A673 (cell line): ENCODE measurements around the gene BFSP2. TPM values are rescaled to one million over a fixed set of nuclear protein-coding genes. Genes with fewer than 3 reads are reported as not detected.

Source experiments
- BruUV-seq: library from RNA; stranded (reverse); fragments of 400-500 nt; replicated peaks from 2 replicates; lab custom pipeline; 2021; lab: Mats Ljungman, UMichigan
- CTCF ChIA-PET: fragments of 300-600 bp; sonication (Branson Sonifier 250); formaldehyde crosslinking; loops from one replicate; lab custom pipeline; 2022; ENCODE audit warnings: antibody characterized with exemption; lab: Charles Lee
- POLR2A ChIA-PET: fragments of 300-600 bp; sonication (Branson Sonifier 250); formaldehyde crosslinking; loops from one replicate; lab custom pipeline; 2022; ENCODE audit warnings: antibody characterized with exemption; ENCODE audit not compliant: low non-redundant PET; lab: Charles Lee
- DNase-seq: peaks from one replicate; pipeline ENCODE4 v3.0.0-alpha.2; 2015; ENCODE audit warnings: low spot score
- H3K27ac ChIP-seq: fragments of 200-600 bp; sonication (generic); 2 replicates; pipeline ENCODE4 v1.5.1; 2016; ENCODE audit warnings: mixed run types, low read depth, mild to moderate bottlenecking, mixed read lengths, antibody characterized with exemption, low read length; ENCODE audit not compliant: poor library complexity, severe bottlenecking
- H3K27me3 ChIP-seq: fragments of 200-600 bp; sonication (generic); replicated peaks from 2 replicates; pipeline ENCODE4 v1.6.1; 2017; ENCODE audit warnings: mixed run types, low read depth, mild to moderate bottlenecking, mixed read lengths, antibody characterized with exemption, low read length; ENCODE audit not compliant: insufficient read depth, poor library complexity
- H3K36me3 ChIP-seq: fragments of 200-600 bp; sonication (generic); 2 replicates; pipeline ENCODE4 v1.6.1; 2016; ENCODE audit warnings: mixed run types, mild to moderate bottlenecking, mixed read lengths, antibody characterized with exemption, low read length; ENCODE audit not compliant: insufficient read depth, poor library complexity, severe bottlenecking
- H3K4me1 ChIP-seq: fragments of 200-600 bp; sonication (generic); 2 replicates; pipeline ENCODE4 v1.6.1; 2017; ENCODE audit warnings: mixed run types, mild to moderate bottlenecking, mixed read lengths, antibody characterized with exemption, low read length; ENCODE audit not compliant: insufficient read depth, poor library complexity, severe bottlenecking
- H3K4me3 ChIP-seq: fragments of 200-600 bp; sonication (generic); 2 replicates; pipeline ENCODE4 v1.5.1; 2016; ENCODE audit warnings: low read depth, mixed run types, mild to moderate bottlenecking, mixed read lengths, low read length; ENCODE audit not compliant: poor library complexity, severe bottlenecking
- H3K9me3 ChIP-seq: fragments of 200-600 bp; sonication (generic); 2 replicates; pipeline ENCODE4 v1.6.1; 2016; ENCODE audit warnings: mixed run types, low read depth, mild to moderate bottlenecking, mixed read lengths, antibody characterized with exemption, low read length; ENCODE audit not compliant: poor library complexity, severe bottlenecking
- EZH2 ChIP-seq: fragments of 200-600 bp; sonication (generic); IDR thresholded peaks from 2 replicates; pipeline ENCODE4 v1.6.1; 2017; ENCODE audit warnings: borderline replicate concordance, low read depth, mild to moderate bottlenecking, mixed read lengths, antibody characterized with exemption, low read length; ENCODE audit not compliant: poor library complexity, severe bottlenecking
- intact Hi-C: fragments of 100-400 bp; cut with micrococcal nuclease; formaldehyde crosslinking; loops from one replicate; pipeline ENCODE4 v1.10.0; 2022; ENCODE audit not compliant: unreplicated experiment
- total RNA-seq: library from RNA; stranded (reverse); gene quantifications from 2 replicates; pipeline ENCODE4 v1.2.3, GENCODE V29; 2021
- TF ChIP-seq, protein P1 (sequence below): fragments of 300-800, 200-600 bp; sonication (generic); conservative IDR thresholded peaks from 2 replicates; pipeline ENCODE4 v1.5.1; 2017; ENCODE audit warnings: low read depth, mild to moderate bottlenecking, antibody characterized with exemption, low read length, moderate library complexity, mixed read lengths

The BFSP2 gene
- total RNA-seq, 1 experiment from 2014 or later, result not detected

DNA sequence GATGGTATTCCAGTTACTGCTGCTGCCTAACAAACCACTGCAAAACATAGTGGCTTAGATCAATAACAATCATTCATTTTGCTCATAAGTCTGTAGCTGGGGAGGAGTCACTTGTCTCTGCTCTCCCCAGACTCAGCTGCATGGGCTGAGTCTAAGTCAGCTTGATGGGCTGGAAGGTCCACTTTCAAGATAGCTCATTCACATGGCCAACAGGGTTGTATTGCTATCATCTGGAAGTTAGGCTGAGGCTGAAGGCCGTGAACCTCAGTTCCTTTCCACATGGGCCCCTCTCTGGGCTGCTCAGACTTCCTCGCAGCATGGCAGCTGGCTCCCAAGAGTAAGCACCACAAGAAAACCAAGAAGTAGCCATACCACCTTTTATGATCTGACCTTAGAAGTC, 28.7 kb upstream of the BFSP2 start:
- Histone ChIP-seq H3K9me3 (no peaks in the 10 kb centered on the region), H3K27ac (no peak overlapping the region), H3K36me3 (no peaks in the 10 kb centered on the region), H3K4me1 (no peaks in the 10 kb centered on the region), H3K4me3 (no peak overlapping the region), H3K27me3 (peaks cover 12% of the 10 kb centered on the region)
- no TSS peak for BruUV-seq
- TF ChIP-seq, protein P1, sequence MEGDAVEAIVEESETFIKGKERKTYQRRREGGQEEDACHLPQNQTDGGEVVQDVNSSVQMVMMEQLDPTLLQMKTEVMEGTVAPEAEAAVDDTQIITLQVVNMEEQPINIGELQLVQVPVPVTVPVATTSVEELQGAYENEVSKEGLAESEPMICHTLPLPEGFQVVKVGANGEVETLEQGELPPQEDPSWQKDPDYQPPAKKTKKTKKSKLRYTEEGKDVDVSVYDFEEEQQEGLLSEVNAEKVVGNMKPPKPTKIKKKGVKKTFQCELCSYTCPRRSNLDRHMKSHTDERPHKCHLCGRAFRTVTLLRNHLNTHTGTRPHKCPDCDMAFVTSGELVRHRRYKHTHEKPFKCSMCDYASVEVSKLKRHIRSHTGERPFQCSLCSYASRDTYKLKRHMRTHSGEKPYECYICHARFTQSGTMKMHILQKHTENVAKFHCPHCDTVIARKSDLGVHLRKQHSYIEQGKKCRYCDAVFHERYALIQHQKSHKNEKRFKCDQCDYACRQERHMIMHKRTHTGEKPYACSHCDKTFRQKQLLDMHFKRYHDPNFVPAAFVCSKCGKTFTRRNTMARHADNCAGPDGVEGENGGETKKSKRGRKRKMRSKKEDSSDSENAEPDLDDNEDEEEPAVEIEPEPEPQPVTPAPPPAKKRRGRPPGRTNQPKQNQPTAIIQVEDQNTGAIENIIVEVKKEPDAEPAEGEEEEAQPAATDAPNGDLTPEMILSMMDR, result no peak
- no peak for TF ChIP-seq EZH2
- no peak for DNase-seq
- POLR2A ChIA-PET, result no interaction called here
- intact Hi-C loops, result no loop called here
- CTCF ChIA-PET, result no interaction called here

- no TSS peak for BruUV-seq
- POLR2A ChIA-PET, result no interaction called here
Observed at GRCh38 chr3:133371676-133372075, 28.2 kb upstream of the BFSP2 start.

GRCh38 chr3:133374708-133375402, 25.0 kb upstream of the BFSP2 start:
- Histone ChIP-seq H3K27ac (no peak overlapping the region), H3K9me3 (no peaks in the 10 kb centered on the region), H3K4me3 (no peak overlapping the region), H3K27me3 (no peaks in the 10 kb centered on the region), H3K4me1 (no peaks in the 10 kb centered on the region), H3K36me3 (no peaks in the 10 kb centered on the region)
- intact Hi-C loops, result no loop called here
- BruUV-seq, result no TSS peak
- TF ChIP-seq, protein P1, result no peak
- TF ChIP-seq EZH2, result no peak
- ChIA-PET POLR2A (no interaction called here), CTCF (interaction anchor here (1.7 kb wide), 1 partner anchor 333 kb away, joined by 10 read pairs; no protein-coding TSS in a partner anchor)
- peak; percentile 64 for DNase-seq

More at GRCh38 chr3:133371676-133372075, 28.2 kb upstream of the BFSP2 start:
- Histone ChIP-seq H3K4me3 (no peak overlapping the region), H3K27ac (no peak overlapping the region), H3K4me1 (no peaks in the 10 kb centered on the region), H3K36me3 (no peaks in the 10 kb centered on the region), H3K9me3 (no peaks in the 10 kb centered on the region), H3K27me3 (peaks cover 12% of the 10 kb centered on the region)
- CTCF ChIA-PET, result no interaction called here
- intact Hi-C loops, result no loop called here
- DNase-seq, result no peak
- no peak for TF ChIP-seq EZH2
- TF ChIP-seq, protein P1, result no peak
